SK-N-SH (cell line): ENCODE measurements around the gene NCF4.

Experiments used
- EP300 ChIP-seq, 2 experiments: IDR thresholded peaks; 2 replicates each; pipeline versions ENCODE4 v1.4.0 to v1.6.1; 2012; ENCODE audit warnings: borderline replicate concordance in 1 of 2, low read depth in 1 of 2, low read length in 1 of 2
- GABPA ChIP-seq: IDR thresholded peaks from 2 replicates; pipeline ENCODE4 v1.4.0; 2012; ENCODE audit warnings: low read depth, mild to moderate bottlenecking
- JUND ChIP-seq: IDR thresholded peaks from 2 replicates; pipeline ENCODE4 v1.4.0; 2012
- NFIC ChIP-seq: IDR thresholded peaks from 2 replicates; pipeline ENCODE4 v1.4.0; 2012; ENCODE audit warnings: borderline replicate concordance
- POLR2AphosphoS5 ChIP-seq: IDR thresholded peaks from 2 replicates; pipeline ENCODE4 v1.6.1; 2012; ENCODE audit warnings: low read depth, low read length
- RCOR1 ChIP-seq: fragments of 150-350 bp; IDR thresholded peaks from 2 replicates; pipeline ENCODE4 v1.6.1; 2017; ENCODE audit warnings: antibody characterized with exemption, low read length
- SMC3 ChIP-seq: IDR thresholded peaks from 2 replicates; pipeline ENCODE4 v1.6.1; 2012; ENCODE audit warnings: low read depth, low read length, improper control_type of control experiment
- TAF1 ChIP-seq: IDR thresholded peaks from 2 replicates; pipeline ENCODE4 v1.6.1; 2012; ENCODE audit warnings: low read depth, mild to moderate bottlenecking, low read length, moderate library complexity, borderline replicate concordance
- YY1 ChIP-seq: IDR thresholded peaks from 2 replicates; pipeline ENCODE4 v1.4.0; 2012; ENCODE audit warnings: low read depth, mild to moderate bottlenecking
- TF ChIP-seq, protein P1 (sequence below): IDR thresholded peaks from 2 replicates; pipeline ENCODE4; 2012
- TF ChIP-seq, protein P2 (sequence below): IDR thresholded peaks from 2 replicates; pipeline ENCODE4 v1.4.0; 2012; ENCODE audit warnings: low read depth
- TF ChIP-seq, protein P3 (sequence below): fragments of 200-600 bp; sonication (generic); IDR thresholded peaks from 2 replicates; pipeline ENCODE4 v1.6.1; 2017; ENCODE audit warnings: antibody characterized with exemption, mild to moderate bottlenecking, moderate library complexity
- TF ChIP-seq, protein P4 (sequence below): IDR thresholded peaks from 2 replicates; pipeline ENCODE4 v1.6.1; 2012; ENCODE audit warnings: mild to moderate bottlenecking, low read depth, low read length, moderate library complexity
- TF ChIP-seq, protein P5 (sequence below): IDR thresholded peaks from 2 replicates; pipeline ENCODE4 v1.4.0; 2012; ENCODE audit warnings: low read depth, borderline replicate concordance

DNA sequence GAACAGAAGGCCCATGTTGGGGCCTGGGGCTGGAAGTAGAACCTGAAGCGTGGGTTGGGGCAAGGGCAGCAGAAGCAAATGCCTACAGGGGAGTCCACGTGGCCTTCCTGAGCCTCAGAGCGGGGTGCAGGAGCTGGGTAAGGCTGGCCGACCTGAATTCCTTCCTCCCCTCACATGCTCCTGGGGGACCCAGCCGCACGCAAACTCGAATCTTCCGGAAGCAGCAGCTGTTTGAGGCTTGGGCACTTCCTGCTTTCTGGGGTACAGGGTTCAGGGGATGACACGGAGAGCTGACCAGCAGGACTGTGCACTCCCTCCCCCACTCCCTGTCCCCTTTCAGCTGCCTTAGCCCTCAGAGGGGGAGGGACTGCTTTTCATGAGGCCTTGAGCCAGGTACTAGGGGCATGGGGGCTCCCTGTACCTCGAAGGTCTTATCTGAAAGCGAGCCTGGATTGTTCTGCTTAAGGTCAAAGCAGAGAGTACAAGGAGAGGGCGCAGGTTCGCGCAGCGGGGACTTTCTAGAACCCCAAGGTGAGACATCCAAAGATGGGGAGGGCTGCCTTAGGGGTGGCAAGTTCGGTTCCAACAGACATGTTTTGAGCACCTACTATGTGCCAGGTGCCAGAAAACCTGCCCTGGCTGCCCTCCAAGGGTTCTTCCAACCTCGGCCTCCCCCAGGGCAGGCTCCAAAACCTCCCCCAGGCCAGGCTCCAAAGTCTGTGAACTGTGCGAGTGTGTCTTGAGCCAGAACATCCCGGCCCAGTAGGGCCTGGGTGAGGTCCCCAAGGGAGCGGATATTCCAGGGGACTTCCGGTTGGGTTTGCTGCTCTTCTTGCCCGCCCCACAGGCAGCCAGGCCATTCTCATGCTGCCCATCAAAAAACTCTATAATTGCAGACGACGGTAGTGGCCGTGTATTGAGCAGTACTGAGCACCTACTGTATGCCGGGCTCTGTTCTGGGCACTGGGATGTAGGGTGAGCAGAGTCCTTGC lies 1.7 kb downstream of the NCF4 start:
- TF ChIP-seq JUND = no peak
- TF ChIP-seq, protein P1, sequence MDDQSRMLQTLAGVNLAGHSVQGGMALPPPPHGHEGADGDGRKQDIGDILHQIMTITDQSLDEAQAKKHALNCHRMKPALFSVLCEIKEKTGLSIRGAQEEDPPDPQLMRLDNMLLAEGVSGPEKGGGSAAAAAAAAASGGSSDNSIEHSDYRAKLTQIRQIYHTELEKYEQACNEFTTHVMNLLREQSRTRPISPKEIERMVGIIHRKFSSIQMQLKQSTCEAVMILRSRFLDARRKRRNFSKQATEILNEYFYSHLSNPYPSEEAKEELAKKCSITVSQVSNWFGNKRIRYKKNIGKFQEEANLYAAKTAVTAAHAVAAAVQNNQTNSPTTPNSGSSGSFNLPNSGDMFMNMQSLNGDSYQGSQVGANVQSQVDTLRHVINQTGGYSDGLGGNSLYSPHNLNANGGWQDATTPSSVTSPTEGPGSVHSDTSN = no peak
- TF ChIP-seq POLR2AphosphoS5 = no peak
- TF ChIP-seq YY1 = no peak
- TF ChIP-seq GABPA = no peak
- TF ChIP-seq RCOR1 = no peak
- TF ChIP-seq, protein P2, sequence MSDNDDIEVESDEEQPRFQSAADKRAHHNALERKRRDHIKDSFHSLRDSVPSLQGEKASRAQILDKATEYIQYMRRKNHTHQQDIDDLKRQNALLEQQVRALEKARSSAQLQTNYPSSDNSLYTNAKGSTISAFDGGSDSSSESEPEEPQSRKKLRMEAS = no peak
- TF ChIP-seq, protein P3, sequence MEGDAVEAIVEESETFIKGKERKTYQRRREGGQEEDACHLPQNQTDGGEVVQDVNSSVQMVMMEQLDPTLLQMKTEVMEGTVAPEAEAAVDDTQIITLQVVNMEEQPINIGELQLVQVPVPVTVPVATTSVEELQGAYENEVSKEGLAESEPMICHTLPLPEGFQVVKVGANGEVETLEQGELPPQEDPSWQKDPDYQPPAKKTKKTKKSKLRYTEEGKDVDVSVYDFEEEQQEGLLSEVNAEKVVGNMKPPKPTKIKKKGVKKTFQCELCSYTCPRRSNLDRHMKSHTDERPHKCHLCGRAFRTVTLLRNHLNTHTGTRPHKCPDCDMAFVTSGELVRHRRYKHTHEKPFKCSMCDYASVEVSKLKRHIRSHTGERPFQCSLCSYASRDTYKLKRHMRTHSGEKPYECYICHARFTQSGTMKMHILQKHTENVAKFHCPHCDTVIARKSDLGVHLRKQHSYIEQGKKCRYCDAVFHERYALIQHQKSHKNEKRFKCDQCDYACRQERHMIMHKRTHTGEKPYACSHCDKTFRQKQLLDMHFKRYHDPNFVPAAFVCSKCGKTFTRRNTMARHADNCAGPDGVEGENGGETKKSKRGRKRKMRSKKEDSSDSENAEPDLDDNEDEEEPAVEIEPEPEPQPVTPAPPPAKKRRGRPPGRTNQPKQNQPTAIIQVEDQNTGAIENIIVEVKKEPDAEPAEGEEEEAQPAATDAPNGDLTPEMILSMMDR = no peak
- TF ChIP-seq TAF1 = no peak
- no peak for TF ChIP-seq SMC3
- TF ChIP-seq NFIC = no peak
- TF ChIP-seq, protein P4, sequence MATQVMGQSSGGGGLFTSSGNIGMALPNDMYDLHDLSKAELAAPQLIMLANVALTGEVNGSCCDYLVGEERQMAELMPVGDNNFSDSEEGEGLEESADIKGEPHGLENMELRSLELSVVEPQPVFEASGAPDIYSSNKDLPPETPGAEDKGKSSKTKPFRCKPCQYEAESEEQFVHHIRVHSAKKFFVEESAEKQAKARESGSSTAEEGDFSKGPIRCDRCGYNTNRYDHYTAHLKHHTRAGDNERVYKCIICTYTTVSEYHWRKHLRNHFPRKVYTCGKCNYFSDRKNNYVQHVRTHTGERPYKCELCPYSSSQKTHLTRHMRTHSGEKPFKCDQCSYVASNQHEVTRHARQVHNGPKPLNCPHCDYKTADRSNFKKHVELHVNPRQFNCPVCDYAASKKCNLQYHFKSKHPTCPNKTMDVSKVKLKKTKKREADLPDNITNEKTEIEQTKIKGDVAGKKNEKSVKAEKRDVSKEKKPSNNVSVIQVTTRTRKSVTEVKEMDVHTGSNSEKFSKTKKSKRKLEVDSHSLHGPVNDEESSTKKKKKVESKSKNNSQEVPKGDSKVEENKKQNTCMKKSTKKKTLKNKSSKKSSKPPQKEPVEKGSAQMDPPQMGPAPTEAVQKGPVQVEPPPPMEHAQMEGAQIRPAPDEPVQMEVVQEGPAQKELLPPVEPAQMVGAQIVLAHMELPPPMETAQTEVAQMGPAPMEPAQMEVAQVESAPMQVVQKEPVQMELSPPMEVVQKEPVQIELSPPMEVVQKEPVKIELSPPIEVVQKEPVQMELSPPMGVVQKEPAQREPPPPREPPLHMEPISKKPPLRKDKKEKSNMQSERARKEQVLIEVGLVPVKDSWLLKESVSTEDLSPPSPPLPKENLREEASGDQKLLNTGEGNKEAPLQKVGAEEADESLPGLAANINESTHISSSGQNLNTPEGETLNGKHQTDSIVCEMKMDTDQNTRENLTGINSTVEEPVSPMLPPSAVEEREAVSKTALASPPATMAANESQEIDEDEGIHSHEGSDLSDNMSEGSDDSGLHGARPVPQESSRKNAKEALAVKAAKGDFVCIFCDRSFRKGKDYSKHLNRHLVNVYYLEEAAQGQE = no peak
- TF ChIP-seq, protein P5, sequence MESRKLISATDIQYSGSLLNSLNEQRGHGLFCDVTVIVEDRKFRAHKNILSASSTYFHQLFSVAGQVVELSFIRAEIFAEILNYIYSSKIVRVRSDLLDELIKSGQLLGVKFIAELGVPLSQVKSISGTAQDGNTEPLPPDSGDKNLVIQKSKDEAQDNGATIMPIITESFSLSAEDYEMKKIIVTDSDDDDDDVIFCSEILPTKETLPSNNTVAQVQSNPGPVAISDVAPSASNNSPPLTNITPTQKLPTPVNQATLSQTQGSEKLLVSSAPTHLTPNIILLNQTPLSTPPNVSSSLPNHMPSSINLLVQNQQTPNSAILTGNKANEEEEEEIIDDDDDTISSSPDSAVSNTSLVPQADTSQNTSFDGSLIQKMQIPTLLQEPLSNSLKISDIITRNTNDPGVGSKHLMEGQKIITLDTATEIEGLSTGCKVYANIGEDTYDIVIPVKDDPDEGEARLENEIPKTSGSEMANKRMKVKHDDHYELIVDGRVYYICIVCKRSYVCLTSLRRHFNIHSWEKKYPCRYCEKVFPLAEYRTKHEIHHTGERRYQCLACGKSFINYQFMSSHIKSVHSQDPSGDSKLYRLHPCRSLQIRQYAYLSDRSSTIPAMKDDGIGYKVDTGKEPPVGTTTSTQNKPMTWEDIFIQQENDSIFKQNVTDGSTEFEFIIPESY = no peak
- TF ChIP-seq EP300 (IDR thresholded peaks at IDR 0.05; ENCODE audit: borderline replicate concordance in 1 of 2, low read depth in 1 of 2, low read length in 1 of 2) = no peak
